HEK293 (cell line): ENCODE results near the gene PPM1N.

ENCODE experiments used
- ATF2 ChIP-seq: fragments of 450-650 bp; formaldehyde crosslinking; IDR thresholded peaks from 2 replicates; pipeline ENCODE4 v1.5.1; 2016; ENCODE audit warnings: missing biosample characterization, missing genetic modification characterization, low read depth
- BCL11A ChIP-seq: fragments of 450-650 bp; formaldehyde crosslinking; IDR thresholded peaks from 2 replicates; pipeline ENCODE4 v1.5.1; 2016; ENCODE audit warnings: low read depth, missing biosample characterization, missing genetic modification characterization
- GLI4 ChIP-seq: fragments of 450-650 bp; formaldehyde crosslinking; IDR thresholded peaks from 2 replicates; pipeline ENCODE4 v1.5.1; 2016; ENCODE audit warnings: missing biosample characterization, missing genetic modification characterization
- GLIS1 ChIP-seq: fragments of 450-650 bp; formaldehyde crosslinking; IDR thresholded peaks from 2 replicates; pipeline ENCODE4 v1.5.1; 2016; ENCODE audit warnings: missing biosample characterization, missing genetic modification characterization
- KLF10 ChIP-seq: fragments of 450-650 bp; IDR thresholded peaks from 2 replicates; pipeline ENCODE4 v1.5.1; 2018; ENCODE audit warnings: missing biosample characterization, mild to moderate bottlenecking, missing genetic modification characterization
- KLF8 ChIP-seq: fragments of 450-650 bp; formaldehyde crosslinking; IDR thresholded peaks from 2 replicates; pipeline ENCODE4 v1.5.1; 2016; ENCODE audit warnings: missing biosample characterization, missing genetic modification characterization
- KLF9 ChIP-seq: fragments of 450-650 bp; formaldehyde crosslinking; IDR thresholded peaks from 2 replicates; pipeline ENCODE4 v1.5.1; 2016; ENCODE audit warnings: missing biosample characterization, missing genetic modification characterization, low read depth
- PRDM10 ChIP-seq: fragments of 450-650 bp; formaldehyde crosslinking; IDR thresholded peaks from 2 replicates; pipeline ENCODE4 v1.5.1; 2016; ENCODE audit warnings: missing biosample characterization, missing genetic modification characterization
- SP2 ChIP-seq: fragments of 450-650 bp; formaldehyde crosslinking; IDR thresholded peaks from 2 replicates; pipeline ENCODE4 v1.5.1; 2016; ENCODE audit warnings: missing biosample characterization, missing genetic modification characterization
- ZBTB21 ChIP-seq: fragments of 450-650 bp; formaldehyde crosslinking; IDR thresholded peaks from 2 replicates; pipeline ENCODE4 v1.5.1; 2017; ENCODE audit warnings: missing biosample characterization, missing genetic modification characterization
- ZBTB44 ChIP-seq: fragments of 450-650 bp; IDR thresholded peaks from 2 replicates; pipeline ENCODE4 v1.5.1; 2018; ENCODE audit warnings: missing biosample characterization, mild to moderate bottlenecking, missing genetic modification characterization
- ZBTB48 ChIP-seq: fragments of 450-650 bp; formaldehyde crosslinking; IDR thresholded peaks from 2 replicates; pipeline ENCODE4 v1.5.1; 2016; ENCODE audit warnings: missing biosample characterization, missing genetic modification characterization
- ZBTB49 ChIP-seq: fragments of 450-650 bp; formaldehyde crosslinking; IDR thresholded peaks from 2 replicates; pipeline ENCODE4 v1.5.1; 2016; ENCODE audit warnings: missing biosample characterization, missing genetic modification characterization, low read depth
- ZFHX2 ChIP-seq: fragments of 450-650 bp; formaldehyde crosslinking; conservative IDR thresholded peaks from 2 replicates; pipeline ENCODE4 v1.5.1; 2016; ENCODE audit warnings: missing biosample characterization, missing genetic modification characterization
- ZFP69B ChIP-seq: fragments of 450-650 bp; formaldehyde crosslinking; IDR thresholded peaks from 2 replicates; pipeline ENCODE4 v1.5.1; 2016; ENCODE audit warnings: missing biosample characterization, missing genetic modification characterization
- ZNF19 ChIP-seq: fragments of 450-650 bp; formaldehyde crosslinking; IDR thresholded peaks from 2 replicates; pipeline ENCODE4; 2016; ENCODE audit warnings: missing biosample characterization, missing genetic modification characterization, low read depth
- ZNF211 ChIP-seq: fragments of 450-650 bp; formaldehyde crosslinking; IDR thresholded peaks from 2 replicates; pipeline ENCODE4 v1.5.1; 2016; ENCODE audit warnings: low read depth, missing biosample characterization, missing genetic modification characterization
- ZNF214 ChIP-seq: fragments of 450-650 bp; formaldehyde crosslinking; IDR thresholded peaks from 2 replicates; pipeline ENCODE4 v1.5.1; 2017; ENCODE audit warnings: missing biosample characterization, mild to moderate bottlenecking, missing genetic modification characterization, borderline replicate concordance
- ZNF433 ChIP-seq: fragments of 450-650 bp; formaldehyde crosslinking; IDR thresholded peaks from 2 replicates; pipeline ENCODE4 v1.5.1; 2016; ENCODE audit warnings: missing biosample characterization, missing genetic modification characterization, low read depth
- ZNF585B ChIP-seq: fragments of 450-650 bp; formaldehyde crosslinking; IDR thresholded peaks from 2 replicates; pipeline ENCODE4 v1.5.1; 2016; ENCODE audit warnings: missing biosample characterization, missing genetic modification characterization
- ZNF596 ChIP-seq: fragments of 450-650 bp; IDR thresholded peaks from 2 replicates; pipeline ENCODE4 v1.5.0; 2018; ENCODE audit warnings: missing biosample characterization, mild to moderate bottlenecking, missing genetic modification characterization, moderate library complexity
- ZNF610 ChIP-seq: fragments of 450-650 bp; formaldehyde crosslinking; IDR thresholded peaks from 2 replicates; pipeline ENCODE4 v1.5.1; 2016; ENCODE audit warnings: missing biosample characterization, missing genetic modification characterization, borderline replicate concordance
- ZNF629 ChIP-seq: fragments of 450-650 bp; formaldehyde crosslinking; IDR thresholded peaks from 2 replicates; pipeline ENCODE4 v1.5.1; 2017; ENCODE audit warnings: missing biosample characterization, missing genetic modification characterization
- ZNF664 ChIP-seq: fragments of 450-650 bp; formaldehyde crosslinking; IDR thresholded peaks from 2 replicates; pipeline ENCODE4 v1.5.1; 2016; ENCODE audit warnings: missing biosample characterization, missing genetic modification characterization
- ZNF692 ChIP-seq: fragments of 450-650 bp; formaldehyde crosslinking; IDR thresholded peaks from 2 replicates; pipeline ENCODE4 v1.5.1; 2016; ENCODE audit warnings: missing biosample characterization, missing genetic modification characterization
- ZSCAN30 ChIP-seq: fragments of 450-650 bp; IDR thresholded peaks from 2 replicates; pipeline ENCODE4 v1.5.1; 2018; ENCODE audit warnings: missing biosample characterization, mild to moderate bottlenecking, missing genetic modification characterization, moderate library complexity

The PPM1N gene

GRCh38 chr19:45467456-45468158, 30.6 kb upstream of the PPM1N start, which contains the start of gene FOSB (continued):
- TF ChIP-seq BCL11A (tag by site-specific recombination) (peak; percentile 56; the same call in 1 of the 2 replicates), ZBTB48 (tag by site-specific recombination) (peak; percentile 76; the same call in 1 of the 2 replicates), ZBTB21 (tag by site-specific recombination) (peak; percentile 94), PRDM10 (0 out of 2 replicates have a peak, but pooled peaks have one; percentile 19), ZNF19 (tag by site-specific recombination) (no peak), ZNF214 (tag by site-specific recombination) (no peak), ZNF664 (tag by site-specific recombination) (no peak), ZNF692 (tag by site-specific recombination) (0 out of 2 replicates have a peak, but pooled peaks have one; percentile 11), GLIS1 (peak; percentile 34), KLF8 (peak; percentile 77), KLF9 (tag by site-specific recombination) (peak; percentile 98), SP2 (peak; percentile 65), ZNF211 (tag by site-specific recombination) (no peak), ZNF596 (tag by site-specific recombination) (peak; percentile 5; the same call in 1 of the 2 replicates), ZBTB49 (tag by site-specific recombination) (no peak), KLF10 (tag by site-specific recombination) (peak; percentile 99), ZFHX2 (tag by site-specific recombination) (peak; percentile 18), GLI4 (tag by site-specific recombination) (no peak), ZSCAN30 (0 out of 2 replicates have a peak, but pooled peaks have one; percentile 7), ZBTB44 (tag by site-specific recombination) (no peak; the same call in 1 of the 2 replicates), ZNF585B (tag by site-specific recombination) (no peak), ZNF610 (tag by site-specific recombination) (no peak), ZFP69B (tag by site-specific recombination) (no peak), ZNF433 (tag by site-specific recombination) (no peak), ZNF629 (tag by site-specific recombination) (peak; percentile 98), ATF2 (tag by site-specific recombination) (peak; percentile 98)
